PFSK-1 (cell line): Measurements from ENCODE around the gene GOLGA2.

Experiments used
- FOXP2 ChIP-seq: optimal IDR thresholded peaks from 2 replicates; pipeline ENCODE3; 2011; ENCODE audit warnings: borderline replicate concordance, control low read depth, inconsistent platforms; ENCODE audit not compliant: insufficient read depth; ENCODE audit errors: extremely low read length, extremely low read depth
- POLR2AphosphoS5 ChIP-seq: IDR thresholded peaks from 2 replicates; pipeline ENCODE4 v1.6.1; 2012; ENCODE audit warnings: low read depth, mild to moderate bottlenecking, control low read depth, low read length, moderate library complexity
- TAF1 ChIP-seq: IDR thresholded peaks from 2 replicates; pipeline ENCODE4 v1.6.1; 2012; ENCODE audit warnings: low read length, control low read depth, borderline replicate concordance; ENCODE audit not compliant: insufficient read depth

GRCh38 chr9:128259156-128259555 is 16.7 kb downstream of the GOLGA2 start:
- no peak for TF ChIP-seq POLR2AphosphoS5
- TF ChIP-seq FOXP2 = no peak
- no peak for TF ChIP-seq TAF1
